Measurements from ENCODE around the gene OASL. TPM values are rescaled to one million over a fixed set of nuclear protein-coding genes. Genes with fewer than 3 reads are reported as not detected.

OASL gene
- total RNA-seq, 4 donors from 2014 or later = 0.65 to 5.6 (median 2.1) TPM

DNA sequence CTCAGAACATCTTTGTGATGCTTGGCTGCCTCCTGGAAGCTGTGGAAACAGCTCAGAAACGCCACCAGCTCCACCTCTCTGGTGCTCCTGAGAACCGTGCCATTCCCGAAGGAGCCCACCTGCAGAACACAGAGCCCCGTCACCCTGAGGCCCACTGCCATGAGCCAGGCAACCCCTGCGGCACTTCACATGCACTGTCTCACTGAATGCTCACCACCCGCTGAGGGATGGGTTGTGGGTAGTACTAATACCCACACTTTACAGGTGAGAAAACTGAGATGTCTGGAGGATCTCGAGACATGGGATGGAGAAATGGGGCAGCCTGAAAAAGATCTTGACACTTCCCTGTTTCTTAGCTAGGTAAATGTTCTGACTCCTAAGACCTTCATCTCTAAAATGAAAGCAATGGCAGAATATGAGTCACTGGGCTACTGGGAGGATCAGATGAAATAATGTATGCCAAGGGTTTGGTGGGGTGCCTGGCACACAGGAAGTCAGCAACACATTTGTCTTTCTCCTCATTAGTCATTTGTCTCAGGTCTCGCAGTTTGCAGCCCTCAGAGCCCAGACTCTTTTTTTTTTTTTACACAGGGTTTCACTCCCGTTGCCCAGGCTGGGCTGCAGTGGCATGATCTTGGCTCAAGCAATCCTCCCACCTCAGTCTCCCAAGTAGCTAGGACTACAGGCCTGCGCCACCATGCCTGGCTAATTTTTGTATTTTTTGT, 5.3 kb downstream of the OASL start:
- TF ChIP-seq, protein P1, sequence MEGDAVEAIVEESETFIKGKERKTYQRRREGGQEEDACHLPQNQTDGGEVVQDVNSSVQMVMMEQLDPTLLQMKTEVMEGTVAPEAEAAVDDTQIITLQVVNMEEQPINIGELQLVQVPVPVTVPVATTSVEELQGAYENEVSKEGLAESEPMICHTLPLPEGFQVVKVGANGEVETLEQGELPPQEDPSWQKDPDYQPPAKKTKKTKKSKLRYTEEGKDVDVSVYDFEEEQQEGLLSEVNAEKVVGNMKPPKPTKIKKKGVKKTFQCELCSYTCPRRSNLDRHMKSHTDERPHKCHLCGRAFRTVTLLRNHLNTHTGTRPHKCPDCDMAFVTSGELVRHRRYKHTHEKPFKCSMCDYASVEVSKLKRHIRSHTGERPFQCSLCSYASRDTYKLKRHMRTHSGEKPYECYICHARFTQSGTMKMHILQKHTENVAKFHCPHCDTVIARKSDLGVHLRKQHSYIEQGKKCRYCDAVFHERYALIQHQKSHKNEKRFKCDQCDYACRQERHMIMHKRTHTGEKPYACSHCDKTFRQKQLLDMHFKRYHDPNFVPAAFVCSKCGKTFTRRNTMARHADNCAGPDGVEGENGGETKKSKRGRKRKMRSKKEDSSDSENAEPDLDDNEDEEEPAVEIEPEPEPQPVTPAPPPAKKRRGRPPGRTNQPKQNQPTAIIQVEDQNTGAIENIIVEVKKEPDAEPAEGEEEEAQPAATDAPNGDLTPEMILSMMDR (IDR thresholded peaks at IDR 0.05) = no peak
- no peak for DNase-seq (ENCODE audit: low spot score)
- peak; percentile 64 for ATAC-seq (ENCODE audit: low FRiP score)

- ATAC-seq (ENCODE audit: low FRiP score) = no peak
- TF ChIP-seq, protein P1 (IDR thresholded peaks at IDR 0.05) = no peak
- no peak for DNase-seq (ENCODE audit: low spot score)
These were observed 8.4 kb downstream of the OASL start for GRCh38 chr12:121030576-121031212.

DNA sequence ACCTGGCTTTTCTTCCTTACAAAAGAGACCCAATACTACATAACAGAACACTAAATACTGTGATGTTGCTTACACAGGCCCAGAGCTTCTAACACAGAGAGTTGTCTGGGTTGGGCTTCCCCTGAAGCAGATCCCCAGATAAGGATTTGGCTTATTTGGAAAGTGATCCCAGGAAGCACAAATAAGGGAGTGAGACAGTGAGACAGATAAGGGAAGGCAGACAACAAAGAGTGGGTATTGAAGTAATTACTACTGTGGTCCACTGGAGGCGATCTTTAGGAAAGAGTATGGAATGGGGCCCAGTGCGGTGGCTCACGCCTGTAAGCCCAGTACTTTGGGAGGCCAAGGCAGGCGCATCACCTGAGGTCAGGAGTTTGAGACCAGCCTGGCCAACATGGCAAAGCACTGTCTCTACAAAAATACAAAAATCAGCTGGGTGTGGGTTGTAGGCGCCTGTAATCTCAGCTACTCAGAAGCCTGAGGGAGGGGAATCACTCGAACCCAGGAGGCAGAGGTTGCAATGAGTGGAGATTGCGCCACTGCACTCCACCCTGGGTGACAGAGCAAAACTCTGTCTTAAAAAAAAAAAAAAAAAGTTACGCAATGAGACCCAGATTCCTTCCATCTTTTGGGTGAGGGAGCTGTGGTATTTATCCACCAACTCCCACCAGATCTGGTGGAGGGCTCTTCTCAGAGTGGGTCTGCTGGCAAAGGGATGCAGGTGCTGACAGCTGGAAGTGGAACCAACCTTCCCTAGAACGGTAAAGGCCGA, 12.6 kb downstream of the OASL start:
- TF ChIP-seq, protein P1 (IDR thresholded peaks at IDR 0.05) = no peak
- no peak for ATAC-seq (ENCODE audit: low FRiP score)
- no peak for DNase-seq (ENCODE audit: low spot score)

DNA sequence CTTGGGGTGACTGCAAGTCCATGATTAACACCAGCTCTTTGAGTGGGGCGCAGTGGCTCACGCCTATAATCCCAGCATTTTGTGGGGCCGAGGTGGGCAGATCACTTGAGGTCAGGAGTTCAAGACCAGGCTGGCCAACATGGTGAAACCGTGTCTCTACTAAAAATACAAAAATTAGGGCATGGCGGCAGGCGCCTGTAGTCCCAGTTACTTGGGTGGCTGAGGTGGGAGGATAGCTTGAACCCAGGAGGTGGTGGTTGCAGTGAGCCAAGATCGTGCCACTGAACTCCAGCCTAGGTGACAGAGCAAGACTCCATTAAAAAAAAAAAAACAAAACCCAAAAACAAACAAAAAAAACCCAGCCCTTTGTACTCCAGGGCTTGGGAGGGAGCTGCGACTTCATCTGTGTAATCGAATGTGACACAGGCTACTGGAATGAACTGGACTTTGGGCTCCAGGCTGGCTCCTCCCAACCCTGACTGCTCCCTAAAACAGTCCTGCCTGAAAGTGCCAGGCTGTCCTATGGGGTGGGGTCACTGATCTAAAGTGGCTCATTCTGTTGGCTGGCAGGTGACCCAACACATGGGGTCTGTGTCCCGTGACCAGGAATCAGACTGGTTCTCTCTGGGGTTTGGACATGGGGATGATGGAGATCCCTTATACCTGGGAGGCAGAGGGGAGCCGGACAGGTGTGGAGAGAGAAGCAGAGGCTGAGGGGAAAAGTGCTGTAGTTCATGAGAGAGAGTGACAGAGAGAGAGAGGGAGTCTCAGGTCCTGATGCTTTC, 13.4 kb downstream of the OASL start:
- DNase-seq (ENCODE audit: low spot score) (no peak), ATAC-seq (ENCODE audit: low FRiP score) (no peak)
- TF ChIP-seq, protein P1 (IDR thresholded peaks at IDR 0.05) = no peak

- TF ChIP-seq, protein P1 (IDR thresholded peaks at IDR 0.05) = no peak
- ATAC-seq (ENCODE audit: low FRiP score) (no peak), DNase-seq (ENCODE audit: low spot score) (no peak)
These were observed 15.2 kb downstream of the OASL start for GRCh38 chr12:121023799-121024198.

GRCh38 chr12:121022713-121023112, 16.3 kb downstream of the OASL start:
- DNase-seq (ENCODE audit: low spot score) (no peak), ATAC-seq (ENCODE audit: low FRiP score) (no peak)
- TF ChIP-seq, protein P1 (IDR thresholded peaks at IDR 0.05) = no peak
